Stimulated activated CD8-positive, alpha-beta memory T cell treated with anti-CD3 and anti-CD28 coated beads, Interleukin-12 subunit alpha, Interleukin-12 subunit beta, amount 100 ng/mL, for 24 hours (primary cell): ENCODE results near the gene SLC16A4.

Source experiments
- DNase-seq: peaks from one replicate; pipeline ENCODE4 v3.0.0-alpha.2; 2020; ENCODE audit errors: extremely low read depth

Gene SLC16A4

GRCh38 chr1:110328274-110328673 lies 62.6 kb downstream of the SLC16A4 start:
- DNase-seq, result no peak

DNA sequence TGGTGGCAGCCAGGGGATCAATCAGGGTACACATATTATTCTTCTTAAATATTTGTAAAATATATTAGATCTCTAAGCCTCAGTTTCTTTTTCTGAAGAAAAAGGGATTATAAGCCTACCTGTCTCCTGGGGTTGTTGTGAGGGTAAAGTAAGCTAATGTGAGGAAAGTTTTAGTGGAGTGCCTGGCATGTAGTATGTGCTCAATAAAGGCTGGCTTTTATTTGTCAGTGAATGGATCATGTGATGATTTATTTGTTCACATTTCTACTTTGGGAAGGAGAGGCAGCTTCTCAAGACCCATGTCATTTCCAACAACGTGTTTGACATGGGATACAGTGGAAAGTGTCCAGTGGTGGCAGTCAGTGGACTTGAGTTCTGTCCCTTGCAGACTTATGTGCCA lies 64.0 kb downstream of the SLC16A4 start:
- no peak for DNase-seq

GRCh38 chr1:110324667-110325066 lies 66.2 kb downstream of the SLC16A4 start:
- no peak for DNase-seq

DNA sequence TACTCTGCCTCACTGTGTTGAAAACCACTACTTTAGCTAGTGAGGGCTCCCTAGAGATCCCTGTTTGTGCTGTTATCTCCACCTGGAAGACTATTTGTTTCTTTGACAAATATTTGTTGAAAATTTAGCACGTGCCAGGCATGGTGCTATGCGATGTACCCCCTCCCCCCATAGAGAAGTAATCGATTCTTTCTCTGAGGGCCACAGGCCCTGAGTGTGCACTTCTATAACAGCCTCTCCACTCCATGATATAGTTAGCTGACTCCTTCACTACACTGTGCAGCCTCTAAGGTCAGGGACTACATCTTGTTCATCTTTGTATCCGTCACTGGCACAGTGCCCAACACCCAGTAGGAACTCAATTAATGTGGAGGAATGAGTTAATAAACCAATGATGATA lies 69.0 kb downstream of the SLC16A4 start:
- no peak for DNase-seq

- DNase-seq, result no peak
Observed at GRCh38 chr1:110321045-110321444, 69.8 kb downstream of the SLC16A4 start.

DNA sequence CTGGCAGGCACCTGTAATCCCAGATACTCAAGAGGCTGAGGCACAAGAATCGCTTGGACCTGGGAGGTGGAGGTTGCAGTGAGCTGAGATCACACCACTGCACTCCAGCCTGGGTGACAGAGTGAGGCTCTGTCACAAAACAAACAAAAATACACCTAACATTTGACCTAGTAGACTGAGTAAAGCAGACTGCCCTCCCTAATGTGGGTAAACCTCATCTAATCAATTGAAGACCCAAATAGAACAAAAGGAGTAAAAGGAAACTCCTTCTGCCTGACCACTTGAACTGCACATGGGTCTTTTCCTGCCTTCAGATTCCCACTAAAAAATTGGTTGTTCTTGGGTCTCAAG lies 70.7 kb downstream of the SLC16A4 start:
- no peak for DNase-seq

DNA sequence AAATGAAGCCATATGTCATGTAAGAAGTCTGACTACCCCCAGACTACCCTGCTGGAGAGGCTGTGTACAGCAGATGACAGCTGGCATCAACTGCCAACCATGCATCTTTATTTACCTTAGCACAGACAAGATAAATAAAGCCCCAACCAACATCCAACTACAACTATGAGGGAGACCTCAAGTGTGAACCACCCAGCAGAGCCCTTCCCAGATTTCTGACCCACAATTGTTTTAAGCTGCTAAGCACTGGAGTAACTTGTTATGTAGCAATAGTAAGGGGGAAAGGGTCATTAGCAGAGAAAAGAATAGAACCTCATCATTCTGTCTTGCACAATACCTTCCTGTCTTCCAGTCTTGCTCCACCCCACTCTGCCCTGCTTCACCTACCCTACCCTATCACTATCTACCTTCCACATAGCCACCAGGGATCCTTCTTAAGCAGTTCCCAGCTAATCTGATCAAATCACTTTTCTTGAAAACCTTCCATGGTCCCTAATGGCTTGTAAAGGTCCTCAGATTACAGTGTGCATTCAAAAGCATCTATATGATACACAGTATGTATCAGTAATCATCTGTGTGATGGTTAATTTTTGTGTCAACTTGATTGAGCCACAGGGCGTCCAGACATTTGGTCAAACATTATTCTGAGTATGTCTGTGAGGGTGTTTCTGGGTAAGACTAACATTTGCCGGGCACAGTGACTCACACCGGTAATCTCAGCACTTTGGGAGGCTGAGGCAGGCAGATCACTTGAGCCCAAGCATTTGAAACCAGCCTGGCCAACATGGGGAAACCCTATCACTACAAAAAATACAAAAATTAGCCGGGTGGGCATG lies 71.3 kb downstream of the SLC16A4 start:
- DNase-seq, result no peak

GRCh38 chr1:110318046-110318445 lies 72.8 kb downstream of the SLC16A4 start:
- no peak for DNase-seq

- no peak for DNase-seq
Observed at GRCh38 chr1:110316735-110317134, 74.1 kb downstream of the SLC16A4 start.
